Measurements from ENCODE around the gene DNAH3.

GRCh38 chr16:20899477-20900298, 251.0 kb downstream of the DNAH3 start:
- no peak for TF ChIP-seq CTCF (conservative IDR thresholded peaks at IDR 0.05; ENCODE audit: low read length)
- no peak for TF ChIP-seq EZH2phosphoT487 (IDR thresholded peaks at IDR 0.05; ENCODE audit: borderline replicate concordance)

Data from Loucy (cell line).